Activated CD4-positive, alpha-beta T cell treated with anti-CD3 and anti-CD28 coated beads, Interleukin-10, Interleukin-2, amounts not matched to agents 100 ng/mL and 50 ng/mL, durations not matched to agents 16 hours and 8 hours (primary cell): ENCODE results near the gene ECT2L.

Source experiments
- DNase-seq: peaks from one replicate; pipeline ENCODE4 v3.0.0-alpha.2; 2020

The ECT2L gene

GRCh38 chr6:138806889-138807288, 11.0 kb downstream of the ECT2L start:
- no peak for DNase-seq

GRCh38 chr6:138809677-138810076, 13.8 kb downstream of the ECT2L start:
- DNase-seq, result no peak

DNA sequence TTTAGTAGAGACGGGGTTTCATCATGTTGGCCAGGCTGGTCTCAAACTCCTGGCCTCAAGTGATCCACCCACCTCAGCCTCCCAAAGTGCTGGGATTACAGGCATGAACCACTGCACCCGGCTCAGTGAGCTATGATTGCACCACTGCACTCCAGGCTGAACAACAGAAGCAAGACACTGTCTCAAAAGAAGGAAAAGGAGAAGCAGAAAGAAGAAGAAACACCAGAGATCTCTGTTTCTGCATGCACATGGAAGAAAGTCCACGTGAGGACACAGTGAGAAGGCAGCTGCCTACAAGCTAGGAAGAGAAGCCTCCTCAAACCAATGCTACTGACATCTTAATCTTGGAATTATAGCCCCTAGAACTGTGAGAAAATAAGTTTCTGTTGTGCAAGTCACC, 16.0 kb downstream of the ECT2L start:
- no peak for DNase-seq

DNA sequence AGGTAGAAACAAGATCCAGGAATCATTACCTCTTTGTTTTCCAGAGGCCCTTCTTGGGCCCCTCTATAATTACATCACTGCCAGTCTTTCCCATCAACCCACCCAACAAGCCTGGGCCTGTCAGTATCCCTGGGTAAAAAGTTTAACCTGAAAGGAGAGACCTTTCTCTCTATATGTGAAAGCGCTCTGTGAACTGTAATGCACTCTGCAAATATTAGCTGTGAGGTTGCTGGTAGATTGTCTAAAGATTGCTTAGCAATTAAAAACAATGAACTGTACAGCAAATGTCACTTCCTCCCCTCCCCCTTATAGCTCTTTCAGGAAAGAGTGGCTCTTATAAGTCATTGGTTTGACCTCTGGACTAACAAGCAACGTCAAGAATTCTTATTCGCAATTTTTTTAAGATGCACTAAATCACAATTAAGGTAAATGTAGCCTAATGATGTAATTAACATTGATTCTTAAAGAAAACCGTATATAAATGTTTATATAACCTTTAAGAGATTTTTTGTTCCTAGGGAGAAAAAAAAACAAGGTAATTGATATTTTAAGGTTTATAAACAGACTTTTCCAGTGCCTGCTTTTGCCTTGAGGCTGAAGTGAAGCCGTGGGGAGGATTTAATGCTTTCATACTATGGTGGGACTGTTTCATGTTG, 18.4 kb downstream of the ECT2L start:
- no peak for DNase-seq

- DNase-seq, result no peak
Observed at GRCh38 chr6:138815221-138815620, 19.3 kb downstream of the ECT2L start.

GRCh38 chr6:138815797-138816528, 20.1 kb downstream of the ECT2L start:
- DNase-seq, result peak; percentile 71

GRCh38 chr6:138817799-138818198, 21.9 kb downstream of the ECT2L start:
- DNase-seq, result peak; percentile 65

- DNase-seq, result peak; percentile 76
Observed at GRCh38 chr6:138818496-138819194, 22.8 kb downstream of the ECT2L start.

GRCh38 chr6:138821519-138821918, 25.6 kb downstream of the ECT2L start:
- no peak for DNase-seq

DNA sequence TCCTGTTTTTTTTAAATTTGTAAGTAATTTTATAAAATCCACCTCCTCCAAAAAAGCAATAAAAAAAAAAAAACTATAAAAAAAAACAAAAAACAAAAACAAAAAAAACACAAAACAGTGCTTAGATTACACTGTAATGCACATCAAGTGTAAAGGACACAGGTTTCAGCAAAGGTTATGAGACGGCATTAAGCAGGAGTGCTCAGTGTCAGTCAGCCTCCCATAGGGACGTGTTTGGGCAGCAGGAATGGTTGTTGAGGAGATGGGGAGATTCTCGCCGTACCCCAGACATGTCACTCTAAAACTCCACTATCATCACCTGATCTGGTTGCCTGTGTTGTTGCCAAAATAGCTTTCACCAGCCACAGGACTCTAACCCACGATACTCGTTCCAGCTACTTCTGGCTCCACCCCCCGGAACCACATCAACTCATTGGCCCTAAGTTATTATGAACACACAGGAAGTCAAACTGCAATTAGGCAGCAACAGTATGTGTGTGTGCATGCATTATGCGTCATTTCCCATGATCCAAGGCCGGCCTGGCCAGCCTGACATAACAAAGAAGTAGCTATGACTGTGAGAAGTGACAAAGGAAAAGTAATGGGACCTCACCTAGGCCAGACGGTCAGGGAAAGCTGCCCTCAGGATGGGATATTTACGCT, 28.7 kb downstream of the ECT2L start:
- peak; percentile 38 for DNase-seq

GRCh38 chr6:138830248-138830647, 34.4 kb downstream of the ECT2L start:
- no peak for DNase-seq

- no peak for DNase-seq
Observed at GRCh38 chr6:138832182-138832581, 36.3 kb downstream of the ECT2L start.

GRCh38 chr6:138833816-138834539, 38.1 kb downstream of the ECT2L start:
- no peak for DNase-seq

DNA sequence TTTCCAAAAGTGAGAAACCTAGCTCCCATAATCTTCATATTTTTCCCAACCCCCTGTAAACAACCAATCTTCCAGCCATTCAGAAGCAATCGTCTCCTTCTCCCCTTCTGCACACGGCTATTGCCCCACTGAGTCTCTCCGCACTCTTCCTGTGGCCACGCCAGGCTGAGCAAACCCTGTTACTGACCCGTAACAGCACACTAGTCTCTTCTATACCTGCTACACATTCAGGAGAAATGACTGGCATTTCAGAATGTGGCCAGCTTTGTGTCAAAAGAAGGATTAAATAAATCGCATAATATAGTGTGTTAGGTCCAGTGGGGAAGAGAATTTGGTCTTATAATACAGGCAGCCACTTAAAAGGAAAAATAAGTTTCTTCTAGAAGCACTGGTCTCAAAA, 41.4 kb downstream of the ECT2L start:
- DNase-seq, result no peak

- DNase-seq, result no peak
Observed at GRCh38 chr6:138844192-138844591, 48.3 kb downstream of the ECT2L start.

- DNase-seq, result no peak
Observed at GRCh38 chr6:138847884-138848283, 52.0 kb downstream of the ECT2L start.

DNA sequence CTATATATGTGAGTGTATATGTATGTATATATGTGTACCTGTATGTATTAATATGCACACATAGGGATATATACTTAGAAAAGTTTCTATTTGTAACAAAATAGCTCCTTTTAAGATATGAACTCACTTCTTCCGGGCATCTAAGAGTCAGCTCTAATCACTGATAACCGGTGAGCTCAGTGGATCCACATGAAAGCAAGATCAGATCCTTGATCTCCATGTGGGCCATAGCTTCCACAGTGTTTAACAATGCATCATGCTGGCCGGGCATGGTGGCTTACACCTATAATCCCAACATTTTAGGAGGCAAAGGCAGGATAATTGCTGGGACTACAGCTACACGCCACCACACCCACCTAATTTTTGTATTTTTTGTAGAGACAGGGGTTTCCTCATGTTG, 52.6 kb downstream of the ECT2L start:
- DNase-seq, result no peak

- no peak for DNase-seq
Observed at GRCh38 chr6:138849791-138850190, 53.9 kb downstream of the ECT2L start.

DNA sequence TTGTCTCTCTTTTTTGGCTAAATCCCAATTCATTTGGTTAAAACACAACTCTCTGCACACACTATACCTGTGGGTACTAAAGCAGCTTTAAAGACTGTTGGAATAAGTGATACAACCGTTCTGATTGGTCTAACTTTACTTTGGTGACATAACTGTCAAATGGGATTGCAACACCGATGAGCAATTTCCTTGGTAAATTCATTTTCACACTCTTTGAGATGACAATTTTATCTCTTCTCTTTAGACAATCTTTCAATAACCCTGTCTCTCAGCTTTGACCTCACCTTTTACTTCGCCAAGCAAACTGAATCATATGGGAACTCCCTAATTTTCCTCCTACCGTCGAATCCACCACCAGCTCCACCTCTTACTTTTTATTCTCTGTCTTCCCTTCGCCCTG, 60.8 kb downstream of the ECT2L start:
- peak; percentile 3 for DNase-seq

DNA sequence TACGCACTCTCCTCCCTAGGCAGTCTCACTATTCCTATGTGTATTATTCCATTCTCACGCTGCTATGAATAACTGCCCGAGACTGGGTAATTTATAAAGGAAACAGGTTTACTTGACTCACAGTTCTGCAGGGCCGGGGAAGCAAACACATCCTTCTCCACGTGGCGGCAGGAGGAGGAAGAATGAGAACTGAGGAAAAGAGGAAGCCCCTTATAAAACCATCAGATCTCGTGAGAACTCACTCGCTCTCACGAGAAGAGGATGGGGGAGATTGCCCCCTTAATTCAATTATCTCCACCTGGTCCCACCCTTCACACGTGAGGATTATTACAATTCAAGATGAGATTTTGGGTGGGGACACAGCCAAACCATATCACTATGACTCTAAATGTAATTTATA, 61.9 kb downstream of the ECT2L start:
- no peak for DNase-seq

DNA sequence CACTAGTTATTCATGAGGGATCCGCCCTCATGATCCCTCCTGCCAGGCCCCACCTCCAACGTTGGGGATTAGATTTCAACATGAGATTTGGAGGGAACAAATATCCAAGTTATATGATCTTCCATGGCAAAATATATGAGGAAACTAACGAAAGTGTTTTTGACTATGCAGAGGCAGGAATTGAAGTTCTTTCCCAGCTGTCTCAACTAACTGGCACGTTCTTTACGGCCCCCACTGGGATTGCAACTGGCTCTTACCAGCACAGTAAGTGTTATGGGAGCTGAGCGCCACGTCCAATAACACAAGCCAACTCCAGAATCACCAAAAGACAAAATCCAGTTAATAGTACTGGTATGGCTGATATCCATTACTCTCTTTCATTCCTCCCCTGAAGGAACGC, 66.6 kb downstream of the ECT2L start:
- DNase-seq, result no peak

- DNase-seq, result no peak
Observed at GRCh38 chr6:138863321-138863720, 67.4 kb downstream of the ECT2L start.

DNA sequence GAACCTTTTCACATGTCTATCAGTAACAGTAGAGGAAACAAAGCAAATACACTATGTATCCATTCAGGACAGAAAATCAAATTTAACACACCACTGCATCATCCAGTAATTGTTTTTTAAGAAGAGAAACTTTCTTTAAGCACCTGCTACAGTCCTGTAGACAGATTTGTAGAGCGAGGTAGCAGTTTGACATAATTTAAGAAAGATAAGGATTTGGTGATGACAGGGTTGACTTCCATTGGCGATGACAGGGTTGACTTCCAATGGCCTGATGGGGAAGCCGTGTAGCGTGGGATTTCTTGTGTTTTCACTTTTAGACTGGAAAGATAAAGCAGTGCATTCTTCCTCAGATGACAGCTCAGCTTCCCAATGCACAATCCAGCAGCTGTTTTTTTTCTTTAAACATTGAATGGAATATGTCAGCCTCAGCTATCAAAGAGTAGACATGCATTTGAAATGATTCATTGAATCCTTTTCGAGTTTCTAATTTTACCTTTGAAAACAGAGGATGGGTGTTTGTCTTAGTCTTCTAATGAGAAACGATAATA, 68.5 kb downstream of the ECT2L start:
- no peak for DNase-seq
